ENCODE data around the gene ZFX.

Gene ZFX

DNA sequence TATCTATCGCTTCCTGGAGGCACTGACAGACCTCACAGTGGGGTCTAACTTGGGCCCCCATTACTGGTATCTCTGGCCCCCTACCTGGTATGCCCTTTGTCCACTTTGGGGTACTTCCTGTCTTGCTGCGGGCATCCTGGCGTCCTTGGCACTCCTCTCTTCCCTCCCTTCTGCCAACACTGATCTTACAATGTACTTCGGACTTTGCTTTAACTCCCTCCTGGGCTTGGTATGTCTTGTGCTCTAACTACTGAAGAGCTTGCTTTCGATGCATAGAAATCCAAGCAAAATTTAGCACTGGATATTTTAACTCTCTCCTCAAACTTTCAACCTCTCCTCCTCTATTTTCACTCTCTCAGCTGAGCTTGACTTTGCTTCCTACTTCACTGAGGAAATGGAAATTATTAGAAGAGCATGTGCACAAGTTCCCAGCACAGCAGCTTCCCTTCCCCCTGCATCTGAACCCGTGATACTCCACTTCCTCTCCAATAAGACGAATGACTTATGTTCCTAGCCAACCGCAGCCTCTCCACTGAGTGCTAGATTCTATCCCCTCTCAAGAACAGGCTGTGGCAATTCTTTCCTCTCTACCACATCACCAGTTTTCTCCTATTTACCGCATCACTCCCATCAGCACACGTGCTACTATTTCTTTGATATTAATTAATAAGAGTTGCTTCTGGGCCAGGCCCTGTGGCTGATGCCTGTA is 111.5 kb downstream of the ZFX start:
- no peak for DNase-seq (ENCODE audit: low spot score)
- in situ Hi-C loops (cut with MboI; ENCODE audit: low pct_unique_long_range_greater_than_20kb, low sequenced_read_pairs, unreplicated experiment): no loop called here
- TF ChIP-seq, protein P1, sequence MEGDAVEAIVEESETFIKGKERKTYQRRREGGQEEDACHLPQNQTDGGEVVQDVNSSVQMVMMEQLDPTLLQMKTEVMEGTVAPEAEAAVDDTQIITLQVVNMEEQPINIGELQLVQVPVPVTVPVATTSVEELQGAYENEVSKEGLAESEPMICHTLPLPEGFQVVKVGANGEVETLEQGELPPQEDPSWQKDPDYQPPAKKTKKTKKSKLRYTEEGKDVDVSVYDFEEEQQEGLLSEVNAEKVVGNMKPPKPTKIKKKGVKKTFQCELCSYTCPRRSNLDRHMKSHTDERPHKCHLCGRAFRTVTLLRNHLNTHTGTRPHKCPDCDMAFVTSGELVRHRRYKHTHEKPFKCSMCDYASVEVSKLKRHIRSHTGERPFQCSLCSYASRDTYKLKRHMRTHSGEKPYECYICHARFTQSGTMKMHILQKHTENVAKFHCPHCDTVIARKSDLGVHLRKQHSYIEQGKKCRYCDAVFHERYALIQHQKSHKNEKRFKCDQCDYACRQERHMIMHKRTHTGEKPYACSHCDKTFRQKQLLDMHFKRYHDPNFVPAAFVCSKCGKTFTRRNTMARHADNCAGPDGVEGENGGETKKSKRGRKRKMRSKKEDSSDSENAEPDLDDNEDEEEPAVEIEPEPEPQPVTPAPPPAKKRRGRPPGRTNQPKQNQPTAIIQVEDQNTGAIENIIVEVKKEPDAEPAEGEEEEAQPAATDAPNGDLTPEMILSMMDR (IDR thresholded peaks at IDR 0.05; ENCODE audit: extremely low read depth, insufficient read depth, missing control alignments): no peak

DNA sequence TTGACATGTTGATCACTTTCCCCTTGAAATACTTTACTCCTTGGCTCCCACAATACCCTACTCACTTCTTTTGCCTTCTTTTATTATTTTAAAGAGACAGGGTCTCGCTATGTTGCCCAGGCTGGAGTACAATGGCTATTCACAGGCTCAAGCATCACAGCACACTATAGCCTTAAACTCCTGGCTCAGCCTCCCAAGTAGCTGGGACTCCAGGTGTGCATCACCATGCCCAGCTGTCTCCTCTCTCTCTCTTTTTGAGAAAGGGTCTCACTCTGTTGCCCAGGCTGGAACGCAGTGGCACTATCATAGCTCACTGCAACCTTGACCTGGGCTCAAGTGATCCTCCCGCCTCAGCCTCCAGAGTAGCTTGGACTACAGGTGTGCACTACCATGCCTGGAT is 112.8 kb downstream of the ZFX start:
- no peak for DNase-seq (ENCODE audit: low spot score)
- TF ChIP-seq, protein P1 (IDR thresholded peaks at IDR 0.05; ENCODE audit: extremely low read depth, insufficient read depth, missing control alignments): no peak
- in situ Hi-C loops (cut with MboI; ENCODE audit: low pct_unique_long_range_greater_than_20kb, low sequenced_read_pairs, unreplicated experiment): no loop called here

DNA sequence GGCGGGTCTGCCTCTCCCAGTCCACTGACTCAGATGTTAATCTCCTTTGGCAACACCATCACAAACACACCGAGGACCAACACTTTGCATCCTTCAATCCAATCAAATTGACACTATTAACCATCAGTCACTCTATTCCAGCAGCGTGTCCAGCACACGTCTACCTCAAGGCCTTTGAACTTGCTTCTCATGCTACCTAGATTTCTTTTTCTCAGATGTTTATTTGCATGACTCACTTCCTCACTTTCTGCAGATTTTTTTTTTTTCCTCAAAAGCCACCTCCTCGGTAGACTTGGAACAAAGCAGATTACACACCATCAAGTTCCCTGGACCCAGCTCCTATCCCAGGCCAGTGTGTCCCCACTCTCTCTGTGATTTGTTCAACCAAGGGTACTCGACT is 114.9 kb downstream of the ZFX start:
- in situ Hi-C loops (cut with MboI; ENCODE audit: low pct_unique_long_range_greater_than_20kb, low sequenced_read_pairs, unreplicated experiment): no loop called here
- no peak for DNase-seq (ENCODE audit: low spot score)
- TF ChIP-seq, protein P1 (IDR thresholded peaks at IDR 0.05; ENCODE audit: extremely low read depth, insufficient read depth, missing control alignments): no peak

Measured in GM13977 (cell line).